PC-3 (cell line): ENCODE measurements around the gene LPXN. TPM values are rescaled to one million over a fixed set of nuclear protein-coding genes. Genes with fewer than 3 reads are reported as not detected.
A peak's percentile ranks its signal among the peaks of the same experiment; 100 is the strongest.

ENCODE experiments used
- ATAC-seq: fragments of 200-7000 bp; cut with Tn5 transposase; 2 replicates; pipeline ENCODE4 v1.9.1; 2020; ENCODE audit warnings: mild to moderate bottlenecking, moderate library complexity
- Bru-seq: library from RNA; stranded (reverse); fragments of 400-500 nt; gene quantifications from one replicate; lab custom pipeline; 2021; lab: Mats Ljungman, UMichigan
- BruChase-seq, 2 experiments: library from RNA; stranded (reverse); fragments of 400-500 nt; gene quantifications; one replicate each; lab custom pipeline; 2021; lab: Mats Ljungman, UMichigan
- BruUV-seq: library from RNA; stranded (reverse); fragments of 400-500 nt; replicated peaks from 2 replicates; lab custom pipeline; 2021; lab: Mats Ljungman, UMichigan
- CTCF ChIA-PET: fragments of 300-600 bp; sonication (Branson Sonifier 250); formaldehyde crosslinking; loops from one replicate; lab custom pipeline; 2022; ENCODE audit warnings: antibody characterized with exemption; lab: Charles Lee
- POLR2A ChIA-PET: fragments of 300-600 bp; sonication (Branson Sonifier 250); formaldehyde crosslinking; loops from one replicate; lab custom pipeline; 2022; ENCODE audit warnings: antibody characterized with exemption; ENCODE audit not compliant: unreplicated experiment; lab: Charles Lee
- DNase-seq: peaks from one replicate; pipeline ENCODE4 v3.0.0-alpha.2; 2015
- H2AFZ ChIP-seq: fragments of 300-600 bp; sonication (generic); 2 replicates; pipeline ENCODE4 v1.6.0; 2016; ENCODE audit warnings: antibody characterized with exemption, low read length
- H3F3A ChIP-seq: fragments of 300-600 bp; sonication (generic); one replicate; pipeline ENCODE4 v1.6.0; 2017; ENCODE audit warnings: antibody characterized with exemption, low read length, control low read depth, mild to moderate bottlenecking; ENCODE audit not compliant: unreplicated experiment
- H3K27ac ChIP-seq: fragments of 300-600 bp; sonication (generic); 2 replicates; pipeline ENCODE4 v1.5.1; 2016; ENCODE audit warnings: mild to moderate bottlenecking, low read length
- H3K27me3 ChIP-seq: fragments of 300-600 bp; sonication (generic); 2 replicates; pipeline ENCODE4 v1.6.1; 2016; ENCODE audit warnings: low read length, mixed read lengths
- H3K36me3 ChIP-seq: fragments of 300-600 bp; sonication (generic); 2 replicates; pipeline ENCODE4 v1.6.1; 2016; ENCODE audit warnings: low read depth, mixed run types, low read length, mixed read lengths
- H3K4me1 ChIP-seq: fragments of 300-600 bp; sonication (generic); 2 replicates; pipeline ENCODE4 v1.5.1; 2016; ENCODE audit warnings: low read length; ENCODE audit not compliant: insufficient read depth
- H3K4me2 ChIP-seq: fragments of 300-600 bp; sonication (generic); 2 replicates; pipeline ENCODE4 v1.6.0; 2016; ENCODE audit warnings: low read length
- H3K4me3 ChIP-seq: fragments of 300-600 bp; sonication (generic); 2 replicates; pipeline ENCODE4 v1.5.1; 2016; ENCODE audit warnings: mild to moderate bottlenecking, low read length, mixed read lengths
- H3K79me2 ChIP-seq: fragments of 300-600 bp; sonication (generic); 2 replicates; pipeline ENCODE4 v1.6.1; 2017; ENCODE audit warnings: low read length, mixed read lengths
- H3K9ac ChIP-seq: fragments of 300-600 bp; sonication (generic); 2 replicates; pipeline ENCODE4 v1.6.0; 2016; ENCODE audit warnings: mild to moderate bottlenecking, low read length
- H3K9me2 ChIP-seq: fragments of 300-600 bp; sonication (generic); replicated peaks from 2 replicates; pipeline ENCODE4 v1.6.1; 2016; ENCODE audit warnings: mixed run types, low read length, mixed read lengths
- H3K9me3 ChIP-seq: fragments of 300-600 bp; sonication (generic); 2 replicates; pipeline ENCODE4 v1.6.1; 2016; ENCODE audit warnings: low read length, mixed read lengths
- H4K20me1 ChIP-seq: fragments of 300-600 bp; sonication (generic); 2 replicates; pipeline ENCODE4 v1.6.1; 2016; ENCODE audit warnings: low read length, mixed read lengths
- EZH2 ChIP-seq: fragments of 300-600 bp; sonication (generic); IDR thresholded peaks from one replicate; pipeline ENCODE4 v1.6.1; 2017; ENCODE audit warnings: antibody characterized with exemption, mild to moderate bottlenecking, low read length; ENCODE audit not compliant: unreplicated experiment
- EZH2phosphoT487 ChIP-seq: fragments of 300-600 bp; sonication (generic); IDR thresholded peaks from 2 replicates; pipeline ENCODE4 v1.6.1; 2018; ENCODE audit warnings: mild to moderate bottlenecking, antibody characterized with exemption, low read length, borderline replicate concordance
- intact Hi-C: fragments of 100-400 bp; cut with micrococcal nuclease; formaldehyde crosslinking; loops from 2 replicates; pipeline ENCODE4 v1.9.0; 2023
- long read RNA-seq: library from polyadenylated mRNA; unstranded; transcript quantifications from one replicate; pipeline ENCODE4 v2.0.0, GENCODE V29; 2021; ENCODE audit not compliant: unreplicated experiment
- total RNA-seq: library from RNA; depleted of rRNA; stranded (reverse); fragments of >200 nt; gene quantifications from 2 replicates; pipeline ENCODE4 v1.2.3, GENCODE V29; 2014; rRNA removed
- TF ChIP-seq, protein P1 (sequence below): fragments of 300-600 bp; sonication (generic); conservative IDR thresholded peaks from 2 replicates; pipeline ENCODE4 v1.5.1; 2017; ENCODE audit warnings: antibody characterized with exemption, low read depth, mild to moderate bottlenecking, low read length

The LPXN gene
- 12.1 and 20.2 TPM in 2 replicates for total RNA-seq
- percentile 62 among the genes with signal in this experiment for Bru-seq, nascent RNA
- percentile 55 among the genes with signal in this experiment for BruChase-seq, experiment 1, labeled RNA remaining after a 6-hour chase
- percentile 61 among the genes with signal in this experiment for BruChase-seq, experiment 2, labeled RNA remaining after a 2-hour chase
- long read RNA-seq, partial matches to known transcripts = 1 of 3 reads
- long read RNA-seq, other reads (novel, unspliced or antisense) = 2 of 3 reads

DNA sequence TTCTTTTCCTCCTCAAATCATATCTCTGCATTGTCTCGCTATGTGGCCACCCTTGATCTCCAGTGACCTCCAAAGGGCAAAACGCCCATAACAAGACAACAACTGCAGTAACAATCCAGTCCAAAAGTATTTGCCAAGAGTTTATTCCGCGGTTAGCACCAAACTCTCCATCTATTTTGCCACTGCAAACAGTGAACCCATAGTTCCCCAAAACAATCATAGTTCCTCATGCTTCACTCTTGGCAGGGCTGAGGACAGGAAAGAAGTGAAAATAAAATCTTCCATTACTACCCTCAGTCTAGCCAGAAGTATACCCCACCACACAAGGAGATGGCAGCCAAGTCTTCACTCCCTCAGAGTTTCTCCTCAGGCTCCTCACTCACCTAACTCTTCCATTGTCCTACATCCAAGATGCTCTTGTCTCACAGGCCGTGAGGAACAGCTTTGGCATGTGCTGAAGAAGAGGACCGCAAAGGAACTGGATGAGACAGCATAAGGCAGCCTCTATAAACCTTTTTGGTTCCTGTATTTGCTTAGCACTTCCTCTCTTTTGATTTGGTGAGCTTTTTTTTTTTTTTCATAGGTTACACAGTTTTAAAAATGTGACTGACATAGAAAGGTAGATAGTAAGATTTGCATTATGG is at the start of gene LPXN:
Gene LPXN, minus strand, starts transcription at position 480 of the 644 bp plus-strand sequence. Its CDS starts 84 bp downstream, at position 396.
- Histone ChIP-seq H3K9me2 (no peaks in the 10 kb centered on the region), H3K36me3 (no peaks in the 10 kb centered on the region), H3F3A (peaks cover 20% of the 10 kb centered on the region), H3K4me1 (peaks cover 47% of the 10 kb centered on the region), H3K4me2 (peak within 1 kb of the TSS; percentile 92), H3K27ac (peak within 1 kb of the TSS; percentile 97), H3K27me3 (no peaks in the 10 kb centered on the region), H3K9ac (peak within 1 kb of the TSS; percentile 99), H2AFZ (no peak within 1 kb of the TSS), H4K20me1 (peaks cover 8% of the 10 kb centered on the region), H3K9me3 (no peaks in the 10 kb centered on the region), H3K79me2 (peaks cover 47% of the 10 kb centered on the region), H3K4me3 (peak within 1 kb of the TSS; percentile 80)
- CTCF ChIA-PET = interaction anchor here (0.5 to 0.6 kb wide), 5 partner anchors 54 to 982 kb away, joined by 3 to 6 read pairs (median 5); no protein-coding TSS in a partner anchor
- POLR2A ChIA-PET = interaction anchor here (0.6 kb wide), 1 partner anchor 1094 kb away, joined by 4 read pairs; no protein-coding TSS in a partner anchor
- peak; percentile 90 for DNase-seq
- peak; percentile 2; the same call in 1 of the 2 replicates for ATAC-seq
- BruUV-seq = no TSS peak
- TF ChIP-seq, protein P1, sequence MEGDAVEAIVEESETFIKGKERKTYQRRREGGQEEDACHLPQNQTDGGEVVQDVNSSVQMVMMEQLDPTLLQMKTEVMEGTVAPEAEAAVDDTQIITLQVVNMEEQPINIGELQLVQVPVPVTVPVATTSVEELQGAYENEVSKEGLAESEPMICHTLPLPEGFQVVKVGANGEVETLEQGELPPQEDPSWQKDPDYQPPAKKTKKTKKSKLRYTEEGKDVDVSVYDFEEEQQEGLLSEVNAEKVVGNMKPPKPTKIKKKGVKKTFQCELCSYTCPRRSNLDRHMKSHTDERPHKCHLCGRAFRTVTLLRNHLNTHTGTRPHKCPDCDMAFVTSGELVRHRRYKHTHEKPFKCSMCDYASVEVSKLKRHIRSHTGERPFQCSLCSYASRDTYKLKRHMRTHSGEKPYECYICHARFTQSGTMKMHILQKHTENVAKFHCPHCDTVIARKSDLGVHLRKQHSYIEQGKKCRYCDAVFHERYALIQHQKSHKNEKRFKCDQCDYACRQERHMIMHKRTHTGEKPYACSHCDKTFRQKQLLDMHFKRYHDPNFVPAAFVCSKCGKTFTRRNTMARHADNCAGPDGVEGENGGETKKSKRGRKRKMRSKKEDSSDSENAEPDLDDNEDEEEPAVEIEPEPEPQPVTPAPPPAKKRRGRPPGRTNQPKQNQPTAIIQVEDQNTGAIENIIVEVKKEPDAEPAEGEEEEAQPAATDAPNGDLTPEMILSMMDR = no peak
- TF ChIP-seq EZH2 (no peak), EZH2phosphoT487 (no peak)
- intact Hi-C loops = loop anchor here (2.0 to 5.0 kb wide), 4 partner anchors 183 to 1253 kb away; partner anchors contain the start of genes FAM111A and TNKS1BP1

DNA sequence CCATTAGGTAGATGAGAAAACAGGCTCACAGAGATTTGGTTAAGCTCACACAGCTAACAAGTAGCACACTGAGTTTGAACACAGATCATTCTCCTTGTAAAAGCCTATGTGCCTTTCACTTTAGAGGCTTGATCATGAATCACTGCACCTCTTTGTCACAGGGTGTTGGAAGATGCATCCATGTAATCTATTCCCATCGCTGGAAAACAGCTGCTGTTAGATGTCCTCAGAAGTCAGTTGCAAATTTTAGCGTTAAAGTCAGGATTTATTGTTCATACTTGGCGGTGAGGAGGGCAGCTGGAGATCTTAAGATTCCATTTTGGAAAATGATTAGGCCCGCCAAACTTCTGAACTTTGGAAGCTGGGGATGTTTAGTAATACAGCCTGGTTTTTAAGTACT is 49.4 kb upstream of the LPXN start:
- no peak for DNase-seq
- H3K4me3 ChIP-seq = no peak overlapping the region
- H3K36me3 ChIP-seq = peaks cover 51% of the 10 kb centered on the region
- intact Hi-C loops = no loop called here
- no peaks in the 10 kb centered on the region for H3F3A ChIP-seq
- POLR2A ChIA-PET = no interaction called here
- no peaks in the 10 kb centered on the region for H3K27me3 ChIP-seq
- no TSS peak for BruUV-seq
- no peaks in the 10 kb centered on the region for H3K9me3 ChIP-seq
- ATAC-seq = no peak
- peaks cover 35% of the 10 kb centered on the region for H3K4me1 ChIP-seq
- TF ChIP-seq, protein P1 = no peak
- TF ChIP-seq EZH2 (no peak), EZH2phosphoT487 (no peak)
- no peak overlapping the region for H3K9ac ChIP-seq
- no peak overlapping the region for H2AFZ ChIP-seq
- H3K79me2 ChIP-seq = no peaks in the 10 kb centered on the region
- H4K20me1 ChIP-seq = peaks cover 5% of the 10 kb centered on the region; the same call in 1 of the 2 replicates
- H3K27ac ChIP-seq = no peak overlapping the region
- no peaks in the 10 kb centered on the region for H3K9me2 ChIP-seq
- no peak overlapping the region for H3K4me2 ChIP-seq
- CTCF ChIA-PET = no interaction called here
